ENCODE results near the gene ARPC4.
A peak's percentile ranks its signal among the peaks of the same experiment; 100 is the strongest.

The ARPC4 gene

GRCh38 chr3:9793161-9793781 lies 389 bp downstream of the ARPC4 start:
- DNase-seq (ENCODE audit: low read depth in 2 of 2), result no peak

- DNase-seq (ENCODE audit: low read depth in 2 of 2), result no peak
Observed at GRCh38 chr3:9794400-9794799, 1.5 kb downstream of the ARPC4 start.

GRCh38 chr3:9795207-9795606 lies 2.3 kb downstream of the ARPC4 start:
- DNase-seq (ENCODE audit: low read depth in 2 of 2), result no peak

DNA sequence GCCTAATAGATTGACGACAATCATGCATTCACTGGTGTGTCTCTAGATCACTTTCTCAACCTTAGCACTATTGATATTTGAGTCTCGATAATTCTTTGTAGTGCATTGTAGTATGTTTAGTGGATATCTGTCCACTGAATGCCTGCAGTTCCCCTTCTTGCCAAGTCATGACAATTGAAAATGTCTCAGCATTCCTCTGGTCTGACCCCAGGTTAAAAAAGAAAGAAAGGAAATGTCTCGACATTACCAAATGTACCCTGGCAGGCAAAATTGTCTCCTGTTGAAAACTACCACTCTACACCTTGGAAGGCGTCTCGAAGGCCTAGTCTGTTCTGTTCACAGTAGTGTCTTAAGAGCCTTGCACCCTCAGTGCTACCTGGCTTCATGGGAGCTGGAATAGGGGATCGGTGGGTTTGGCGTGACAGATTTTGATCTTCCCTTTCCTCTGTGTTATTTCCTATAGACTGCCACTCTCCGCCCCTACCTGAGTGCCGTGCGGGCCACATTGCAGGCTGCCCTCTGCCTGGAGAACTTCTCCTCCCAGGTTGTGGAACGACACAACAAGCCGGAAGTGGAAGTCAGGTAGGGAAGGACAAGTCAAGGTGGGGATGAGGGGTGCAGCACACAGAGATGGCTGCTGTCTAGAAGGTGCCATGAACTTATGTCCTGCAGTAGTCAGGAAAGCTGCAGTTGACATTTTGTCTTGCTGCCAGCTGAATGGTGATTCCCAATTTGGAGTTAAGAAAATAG lies 4.5 kb downstream of the ARPC4 start:
- no peak for DNase-seq (ENCODE audit: low read depth in 2 of 2)

DNA sequence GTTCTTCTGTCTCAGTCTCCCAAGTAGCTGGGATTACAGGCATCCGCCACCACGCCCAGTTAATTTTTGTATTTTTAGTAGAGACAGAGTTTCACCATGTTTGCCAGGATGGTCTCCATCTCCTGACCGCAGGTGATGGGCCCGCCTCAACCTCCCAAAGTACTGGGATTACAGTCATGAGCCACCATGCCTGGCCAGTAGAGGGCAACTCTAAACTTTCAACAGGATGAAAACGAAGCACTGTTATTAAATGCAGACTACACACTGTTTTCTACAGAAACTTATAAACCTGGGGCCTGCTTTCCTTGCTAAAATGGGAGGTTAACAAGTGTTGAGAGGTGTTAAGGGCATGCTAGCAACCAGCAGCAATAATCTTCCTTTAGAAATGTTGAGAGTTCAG lies 7.6 kb downstream of the ARPC4 start:
- no peak for DNase-seq (ENCODE audit: low read depth in 2 of 2)

DNA sequence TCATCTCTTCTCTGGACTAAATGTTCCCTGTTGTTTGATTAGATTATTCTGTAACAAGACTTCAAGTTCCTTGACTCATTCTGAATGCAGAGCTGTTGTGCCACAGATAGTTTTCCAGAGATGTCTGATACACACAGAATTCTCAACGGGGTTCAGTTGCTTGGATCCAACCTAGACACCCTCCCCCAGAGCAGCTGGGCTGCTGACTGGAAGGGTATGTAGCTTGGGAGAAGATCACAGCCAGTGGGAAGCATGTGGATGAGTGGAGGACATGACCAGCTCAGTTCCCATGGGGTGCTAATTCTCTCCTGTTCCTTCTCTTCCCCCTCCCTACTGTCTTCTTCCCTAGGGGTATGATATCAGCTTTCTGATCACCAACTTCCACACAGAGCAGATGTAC lies 10.6 kb downstream of the ARPC4 start:
- no peak for DNase-seq (ENCODE audit: low read depth in 2 of 2)

DNA sequence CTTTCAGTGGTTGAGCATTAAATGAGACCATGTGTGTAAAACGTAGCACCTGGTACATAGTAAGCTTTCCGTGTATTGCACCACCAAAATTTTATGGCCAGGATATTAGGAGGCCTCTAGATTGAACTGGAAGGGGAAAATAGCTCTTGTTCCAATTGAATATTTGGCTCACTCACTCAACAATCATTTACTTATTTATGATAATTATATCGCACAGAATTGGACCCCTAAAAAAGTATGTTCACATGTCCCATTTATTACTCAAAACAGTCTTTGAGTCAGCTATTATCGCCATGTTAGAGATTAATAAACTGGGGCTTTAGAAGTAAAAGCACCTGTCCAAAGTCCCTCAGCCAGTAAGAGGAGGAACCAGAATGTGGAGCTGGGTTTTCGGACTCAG lies 12.1 kb downstream of the ARPC4 start:
- DNase-seq (ENCODE audit: low read depth in 2 of 2), result no peak

DNA sequence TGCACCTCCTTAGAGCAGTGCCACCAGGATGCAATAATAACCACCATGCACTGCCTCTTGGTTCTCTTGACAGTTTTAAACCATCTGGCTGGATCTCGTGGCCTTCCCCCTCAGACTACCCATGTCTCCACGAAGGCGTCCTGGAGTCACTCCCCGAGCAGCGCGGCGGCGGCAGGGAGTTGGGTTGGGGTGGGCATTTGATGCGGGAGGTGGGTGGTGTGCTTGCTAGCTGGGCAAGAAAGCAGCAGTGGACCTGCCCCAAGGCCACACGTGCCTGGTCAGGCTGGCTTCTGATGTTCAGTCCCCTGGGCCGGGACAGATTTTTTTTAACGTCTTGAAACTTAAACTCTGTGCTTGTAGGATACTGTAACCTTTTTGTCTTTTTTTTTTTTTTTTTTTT lies 13.3 kb downstream of the ARPC4 start:
- DNase-seq (ENCODE audit: low read depth in 2 of 2), result no peak

DNA sequence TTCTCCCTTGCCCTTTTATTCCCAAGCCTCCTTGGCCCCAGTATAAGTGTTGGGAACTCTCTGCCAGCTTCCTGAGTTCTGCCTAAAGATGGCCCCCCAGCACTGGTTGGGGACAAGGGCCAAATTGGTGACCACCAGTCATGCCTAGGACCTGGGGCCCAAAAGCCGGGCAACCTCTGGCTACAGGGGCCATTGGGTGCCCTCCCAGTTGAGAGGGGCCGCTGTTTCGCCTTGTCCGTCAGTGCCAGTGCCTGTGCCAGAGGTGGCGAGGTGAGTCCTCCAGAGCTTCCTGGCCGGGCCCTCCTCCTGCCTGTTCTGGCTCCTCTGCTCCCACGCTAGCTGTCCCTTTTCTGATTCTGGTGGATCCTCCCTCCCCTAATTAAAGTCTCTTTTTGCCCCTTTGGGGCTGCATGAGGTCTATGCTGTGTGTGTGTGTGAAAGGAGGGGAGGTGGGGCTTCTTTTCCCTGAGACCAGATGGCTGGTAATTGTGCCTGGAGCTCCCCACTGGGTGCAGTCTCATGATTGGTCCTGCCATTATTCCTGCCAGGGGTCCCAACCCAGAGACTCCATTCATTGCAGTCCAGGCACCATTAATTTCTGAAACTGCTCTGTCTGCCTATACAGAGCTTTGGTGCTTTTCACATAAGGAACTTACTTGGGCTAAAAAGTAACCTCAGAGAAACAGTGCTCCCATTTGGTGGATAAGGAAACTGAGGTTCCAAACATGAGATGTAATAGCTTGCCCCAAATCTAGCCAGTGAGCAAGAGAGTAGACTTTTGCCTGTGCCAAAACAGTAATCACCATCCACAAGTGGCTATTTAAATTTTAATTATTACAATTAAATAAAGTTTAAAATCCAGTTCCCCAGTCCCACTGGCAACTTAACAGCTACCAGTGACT lies 14.1 kb downstream of the ARPC4 start:
- no peak for DNase-seq (ENCODE audit: low read depth in 2 of 2)

DNA sequence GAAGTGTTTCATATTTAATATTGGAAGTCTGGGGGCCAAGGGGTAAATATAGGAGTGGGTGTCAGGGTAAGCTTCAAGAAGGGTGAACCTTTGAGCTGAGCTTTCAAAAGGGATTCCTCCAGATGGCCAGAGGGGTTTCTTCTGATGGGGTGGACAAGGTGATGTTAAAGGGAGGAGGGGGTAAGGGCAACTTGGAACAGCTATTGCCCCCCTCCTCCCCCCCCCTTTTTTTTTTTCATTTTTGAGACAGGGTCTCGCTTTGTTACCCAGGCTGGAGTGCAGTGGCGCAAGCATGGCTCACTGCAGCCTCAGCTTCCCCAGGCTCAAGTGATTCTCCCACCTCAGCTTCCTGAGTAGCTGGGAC lies 15.1 kb downstream of the ARPC4 start:
- no peak for DNase-seq (ENCODE audit: low read depth in 2 of 2)

- DNase-seq (ENCODE audit: low read depth in 2 of 2), result peak in 1 of 2 donors; percentile 35
Observed at GRCh38 chr3:9808345-9809037, 15.6 kb downstream of the ARPC4 start.

DNA sequence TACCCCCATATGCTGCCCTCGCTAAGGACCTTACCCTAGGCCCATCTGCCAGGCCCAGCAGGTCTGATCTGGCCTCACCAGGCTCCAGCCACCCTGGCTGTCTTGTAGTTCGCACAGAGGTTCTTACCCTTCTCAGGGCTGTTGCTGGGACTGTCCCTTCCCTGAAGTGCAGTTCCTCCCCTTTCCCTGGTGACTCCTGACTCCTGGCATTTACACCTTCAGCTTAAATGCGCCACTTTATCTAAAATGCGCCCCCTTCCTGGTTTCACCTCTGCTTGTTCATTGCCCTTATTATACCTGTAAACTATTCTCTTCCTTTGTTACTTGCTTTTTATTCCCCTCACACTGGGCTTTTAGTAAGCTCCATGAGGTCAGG lies 16.3 kb downstream of the ARPC4 start:
- DNase-seq (ENCODE audit: low read depth in 2 of 2), result no peak

GRCh38 chr3:9809615-9810432 lies 16.9 kb downstream of the ARPC4 start, which contains the start of gene TTLL3:
TSS of gene TTLL3 (plus strand) at chr3:9810262. CDS start at chr3:9810662, 400 bp downstream.
- no peak for DNase-seq (ENCODE audit: low read depth in 2 of 2)

- DNase-seq (ENCODE audit: low read depth in 2 of 2), result no peak
Observed at GRCh38 chr3:9810433-9810770, 17.5 kb downstream of the ARPC4 start.

- DNase-seq (ENCODE audit: low read depth in 2 of 2), result no peak
Observed at GRCh38 chr3:9810846-9811245, 18.0 kb downstream of the ARPC4 start.

GRCh38 chr3:9812870-9813483 lies 20.1 kb downstream of the ARPC4 start:
- no peak for DNase-seq (ENCODE audit: low read depth in 2 of 2)

DNA sequence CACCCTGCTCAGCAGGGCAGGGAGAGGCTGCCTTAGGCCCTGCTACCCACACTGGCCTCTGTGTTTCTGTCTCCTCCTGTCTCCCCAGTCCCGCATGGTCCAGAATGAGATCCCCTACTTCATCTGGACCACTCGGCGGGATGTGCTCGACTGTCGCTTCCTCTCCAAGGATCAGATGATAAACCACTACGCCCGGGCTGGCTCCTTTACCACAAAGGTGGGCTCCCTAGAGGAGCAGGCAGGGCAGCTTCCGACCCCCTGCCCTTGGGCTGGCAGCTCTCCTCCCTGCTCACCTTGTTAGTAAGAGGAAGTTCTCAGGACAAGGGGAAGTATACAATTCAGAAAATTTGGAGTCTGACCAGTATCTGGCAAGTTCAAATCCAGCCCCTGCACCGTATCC lies 23.1 kb downstream of the ARPC4 start:
- DNase-seq (ENCODE audit: low read depth in 2 of 2), result no peak

DNA sequence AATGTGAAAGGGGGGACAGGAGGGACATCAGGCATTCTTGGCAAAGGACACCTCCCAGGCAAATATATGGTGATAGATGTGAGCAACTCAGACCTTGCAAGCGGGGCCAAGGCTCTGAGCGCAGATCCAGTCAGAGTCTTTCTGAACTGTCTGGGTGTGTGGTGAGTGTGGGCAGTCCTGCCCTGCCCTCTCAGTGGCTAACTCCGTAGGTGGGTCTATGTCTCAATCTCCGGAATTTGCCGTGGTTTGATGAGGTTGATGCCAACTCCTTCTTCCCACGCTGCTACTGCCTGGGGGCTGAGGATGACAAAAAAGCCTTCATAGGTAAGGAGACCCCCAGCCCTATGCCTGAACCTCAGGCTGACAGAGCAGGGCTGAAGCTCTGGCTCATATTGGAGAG lies 24.6 kb downstream of the ARPC4 start:
- DNase-seq (ENCODE audit: low read depth in 2 of 2), result no peak

- DNase-seq (ENCODE audit: low read depth in 2 of 2), result no peak
Observed at GRCh38 chr3:9818666-9819335, 25.9 kb downstream of the ARPC4 start.

GRCh38 chr3:9820543-9820942 lies 27.7 kb downstream of the ARPC4 start:
- no peak for DNase-seq (ENCODE audit: low read depth in 2 of 2)

Measured in stimulated activated CD4-positive, alpha-beta T cell treated with anti-CD3 and anti-CD28 coated beads, Interleukin-4, amount 100 ng/mL, for 48 hours (primary cell).